GM13977 (cell line): Measurements from ENCODE around the gene ZSCAN31.

Experiments
- DNase-seq: peaks from one replicate; pipeline ENCODE4 v3.0.0; 2012; ENCODE audit warnings: low spot score
- CTCF ChIP-seq: IDR thresholded peaks from 2 replicates; pipeline ENCODE4 v1.5.1; 2012; ENCODE audit warnings: mild to moderate bottlenecking, control low read depth; ENCODE audit not compliant: insufficient read depth; ENCODE audit errors: extremely low read depth, missing control alignments
- in situ Hi-C: fragments of 300-500 bp; cut with MboI; formaldehyde crosslinking; loops from one replicate; pipeline ENCODE4 v1.12.0; 2022; ENCODE audit warnings: low sequenced_read_pairs, low pct_unique_long_range_greater_than_20kb, mixed read lengths, inconsistent platforms; ENCODE audit not compliant: unreplicated experiment

The ZSCAN31 gene

GRCh38 chr6:28280595-28281287 lies 55.2 kb downstream of the ZSCAN31 start:
- no peak for TF ChIP-seq CTCF
- in situ Hi-C loops = no loop called here
- DNase-seq = no peak

- in situ Hi-C loops = no loop called here
- DNase-seq = no peak
- no peak for TF ChIP-seq CTCF
These were observed 58.2 kb downstream of the ZSCAN31 start for GRCh38 chr6:28277746-28278145.

GRCh38 chr6:28274888-28275287 lies 61.1 kb downstream of the ZSCAN31 start:
- in situ Hi-C loops = no loop called here
- DNase-seq = no peak
- TF ChIP-seq CTCF = no peak
